Neural cell (in vitro differentiated cells): ENCODE results near the gene OAF. TPM values are rescaled to one million over a fixed set of nuclear protein-coding genes. Genes with fewer than 3 reads are reported as not detected.

Experiments used
- H2AFZ ChIP-seq: fragments of 200-600, 300-800 bp; sonication (generic), shearing (Covaris generic); 2 replicates; pipeline ENCODE4 v1.6.0; 2014; ENCODE audit warnings: low read depth, mild to moderate bottlenecking, antibody characterized with exemption, low read length, moderate library complexity
- H3F3A ChIP-seq: fragments of 200-600 bp; shearing (Covaris generic); 2 replicates; pipeline ENCODE4 v1.6.1; 2016; ENCODE audit warnings: mild to moderate bottlenecking, moderate library complexity, mixed read lengths, antibody characterized with exemption, low read length; ENCODE audit not compliant: insufficient read depth, poor library complexity, severe bottlenecking
- H3K27ac ChIP-seq: fragments of 200-600, 300-800 bp; sonication (generic), shearing (Covaris generic); 2 replicates; pipeline ENCODE4 v1.5.1; 2014; ENCODE audit warnings: mild to moderate bottlenecking, low read length, moderate library complexity
- H3K27me3 ChIP-seq: fragments of 300-800, 200-600 bp; sonication (generic), shearing (Covaris generic); 2 replicates; pipeline ENCODE4 v1.6.0; 2014; ENCODE audit warnings: mild to moderate bottlenecking, low read depth, low read length, moderate library complexity; ENCODE audit not compliant: insufficient read depth
- H3K36me3 ChIP-seq: fragments of 300-800, 200-600 bp; sonication (generic), shearing (Covaris generic); 2 replicates; pipeline ENCODE4 v1.5.1; 2014; ENCODE audit warnings: mild to moderate bottlenecking, antibody characterized with exemption, low read length, moderate library complexity; ENCODE audit not compliant: insufficient read depth
- H3K4me2 ChIP-seq: fragments of 300-800, 200-600 bp; sonication (generic), shearing (Covaris generic); 2 replicates; pipeline ENCODE4 v1.6.0; 2014; ENCODE audit warnings: mild to moderate bottlenecking, low read length
- H3K4me3 ChIP-seq: fragments of 300-800, 200-600 bp; sonication (generic), shearing (Covaris generic); 2 replicates; pipeline ENCODE4 v1.5.1; 2014; ENCODE audit warnings: mild to moderate bottlenecking, low read length, moderate library complexity
- H3K79me2 ChIP-seq: fragments of 200-600 bp; shearing (Covaris generic); replicated peaks from 2 replicates; pipeline ENCODE4 v1.6.0; 2014; ENCODE audit warnings: mild to moderate bottlenecking, low read length, moderate library complexity; ENCODE audit not compliant: insufficient read depth
- H3K9ac ChIP-seq: fragments of 300-800, 200-600 bp; sonication (generic), shearing (Covaris generic); 2 replicates; pipeline ENCODE4 v1.6.1; 2016; ENCODE audit warnings: mild to moderate bottlenecking, low read length, mixed read lengths
- H3K9me2 ChIP-seq: fragments of 200-600 bp; shearing (Covaris generic); 2 replicates; pipeline ENCODE4 v1.6.1; 2016; ENCODE audit warnings: mild to moderate bottlenecking, low read length, mixed read lengths; ENCODE audit not compliant: insufficient read depth
- H3K9me3 ChIP-seq: fragments of 200-600, 300-800 bp; sonication (generic), shearing (Covaris generic); 2 replicates; pipeline ENCODE4 v1.6.1; 2016; ENCODE audit warnings: mild to moderate bottlenecking, mixed run types, low read length, moderate library complexity, mixed read lengths
- H4K20me1 ChIP-seq: fragments of 200-600 bp; shearing (Covaris generic); 2 replicates; pipeline ENCODE4 v1.6.1; 2016; ENCODE audit warnings: mild to moderate bottlenecking, mixed run types; ENCODE audit not compliant: insufficient read depth
- EP300 ChIP-seq: fragments of 450-650 bp; conservative IDR thresholded peaks from 2 replicates; pipeline ENCODE4 v1.6.1; 2014; ENCODE audit warnings: antibody characterized with exemption, mild to moderate bottlenecking, moderate library complexity; ENCODE audit not compliant: poor library complexity, severe bottlenecking
- EZH2 ChIP-seq: fragments of 200-600, 300-800 bp; shearing (Covaris generic), sonication (generic); IDR thresholded peaks from 2 replicates; pipeline ENCODE4 v1.6.1; 2014; ENCODE audit warnings: antibody characterized with exemption, low read length, borderline replicate concordance, mild to moderate bottlenecking; ENCODE audit not compliant: insufficient read depth, poor library complexity, severe bottlenecking
- MXI1 ChIP-seq: fragments of 450-650 bp; conservative IDR thresholded peaks from 2 replicates; pipeline ENCODE4 v1.6.1; 2014; ENCODE audit warnings: antibody characterized with exemption, mild to moderate bottlenecking; ENCODE audit not compliant: poor library complexity, severe bottlenecking
- POLR2AphosphoS5 ChIP-seq: IDR thresholded peaks from 2 replicates; pipeline ENCODE4 v1.6.1; 2012
- RAD21 ChIP-seq: fragments of 450-650 bp; conservative IDR thresholded peaks from 2 replicates; pipeline ENCODE4 v1.6.1; 2014; ENCODE audit warnings: antibody characterized with exemption, mild to moderate bottlenecking, moderate library complexity
- SMC3 ChIP-seq: fragments of 450-650 bp; conservative IDR thresholded peaks from 2 replicates; pipeline ENCODE4 v1.6.1; 2014; ENCODE audit warnings: antibody characterized with exemption, mild to moderate bottlenecking, moderate library complexity; ENCODE audit not compliant: poor library complexity
- TAF1 ChIP-seq: IDR thresholded peaks from 2 replicates; pipeline ENCODE4 v1.6.1; 2012; ENCODE audit warnings: low read depth
- polyA plus RNA-seq: library from polyadenylated mRNA; depleted of rRNA; stranded (reverse); fragments of >200 nt; gene quantifications from 2 replicates; pipeline ENCODE4 v1.2.3, GENCODE V29; 2014
- TF ChIP-seq, protein P1 (sequence below): fragments of 450-650 bp; IDR thresholded peaks from 2 replicates; pipeline ENCODE4 v1.5.1; 2014; ENCODE audit warnings: antibody characterized with exemption, mild to moderate bottlenecking, moderate library complexity; ENCODE audit not compliant: poor library complexity, severe bottlenecking
- TF ChIP-seq, protein P2 (sequence below): IDR thresholded peaks from 2 replicates; pipeline ENCODE4 v1.6.1; 2012; ENCODE audit warnings: borderline replicate concordance

The OAF gene
- polyA plus RNA-seq, 1 donor from 2014 or later, result 0.97 TPM

DNA sequence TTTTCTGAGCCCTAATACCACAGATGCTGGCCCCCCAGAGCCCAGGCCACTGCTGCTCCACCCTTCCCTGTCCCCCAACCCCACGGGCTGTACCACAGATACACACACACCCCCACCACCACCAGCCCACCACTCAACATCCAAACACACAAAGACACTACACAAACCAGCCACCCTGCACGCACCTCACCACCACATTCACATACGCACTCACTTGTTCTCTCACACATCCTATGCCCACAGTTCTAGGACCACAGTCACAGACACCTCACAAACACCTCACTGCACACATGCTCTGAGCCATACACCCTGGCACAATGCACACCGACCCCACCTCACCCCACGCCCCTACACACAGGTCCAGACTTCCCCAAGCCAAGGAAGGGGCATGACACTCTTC, 22.5 kb upstream of the OAF start:
- Histone ChIP-seq H3K9me2 (no peaks in the 10 kb centered on the region), H2AFZ (no peak overlapping the region), H3K27ac (no peak overlapping the region), H3K36me3 (no peaks in the 10 kb centered on the region), H3K9me3 (no peaks in the 10 kb centered on the region), H3K27me3 (no peaks in the 10 kb centered on the region), H3K4me2 (no peak overlapping the region), H3K79me2 (no peaks in the 10 kb centered on the region), H3F3A (no peaks in the 10 kb centered on the region), H4K20me1 (no peaks in the 10 kb centered on the region), H3K9ac (no peak overlapping the region), H3K4me3 (no peak overlapping the region)
- TF ChIP-seq EP300, result no peak
- no peak for TF ChIP-seq SMC3
- TF ChIP-seq RAD21, result no peak
- TF ChIP-seq MXI1, result no peak
- TF ChIP-seq TAF1, result no peak
- no peak for TF ChIP-seq POLR2AphosphoS5
- TF ChIP-seq, protein P1, sequence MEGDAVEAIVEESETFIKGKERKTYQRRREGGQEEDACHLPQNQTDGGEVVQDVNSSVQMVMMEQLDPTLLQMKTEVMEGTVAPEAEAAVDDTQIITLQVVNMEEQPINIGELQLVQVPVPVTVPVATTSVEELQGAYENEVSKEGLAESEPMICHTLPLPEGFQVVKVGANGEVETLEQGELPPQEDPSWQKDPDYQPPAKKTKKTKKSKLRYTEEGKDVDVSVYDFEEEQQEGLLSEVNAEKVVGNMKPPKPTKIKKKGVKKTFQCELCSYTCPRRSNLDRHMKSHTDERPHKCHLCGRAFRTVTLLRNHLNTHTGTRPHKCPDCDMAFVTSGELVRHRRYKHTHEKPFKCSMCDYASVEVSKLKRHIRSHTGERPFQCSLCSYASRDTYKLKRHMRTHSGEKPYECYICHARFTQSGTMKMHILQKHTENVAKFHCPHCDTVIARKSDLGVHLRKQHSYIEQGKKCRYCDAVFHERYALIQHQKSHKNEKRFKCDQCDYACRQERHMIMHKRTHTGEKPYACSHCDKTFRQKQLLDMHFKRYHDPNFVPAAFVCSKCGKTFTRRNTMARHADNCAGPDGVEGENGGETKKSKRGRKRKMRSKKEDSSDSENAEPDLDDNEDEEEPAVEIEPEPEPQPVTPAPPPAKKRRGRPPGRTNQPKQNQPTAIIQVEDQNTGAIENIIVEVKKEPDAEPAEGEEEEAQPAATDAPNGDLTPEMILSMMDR, result no peak
- TF ChIP-seq, protein P2, sequence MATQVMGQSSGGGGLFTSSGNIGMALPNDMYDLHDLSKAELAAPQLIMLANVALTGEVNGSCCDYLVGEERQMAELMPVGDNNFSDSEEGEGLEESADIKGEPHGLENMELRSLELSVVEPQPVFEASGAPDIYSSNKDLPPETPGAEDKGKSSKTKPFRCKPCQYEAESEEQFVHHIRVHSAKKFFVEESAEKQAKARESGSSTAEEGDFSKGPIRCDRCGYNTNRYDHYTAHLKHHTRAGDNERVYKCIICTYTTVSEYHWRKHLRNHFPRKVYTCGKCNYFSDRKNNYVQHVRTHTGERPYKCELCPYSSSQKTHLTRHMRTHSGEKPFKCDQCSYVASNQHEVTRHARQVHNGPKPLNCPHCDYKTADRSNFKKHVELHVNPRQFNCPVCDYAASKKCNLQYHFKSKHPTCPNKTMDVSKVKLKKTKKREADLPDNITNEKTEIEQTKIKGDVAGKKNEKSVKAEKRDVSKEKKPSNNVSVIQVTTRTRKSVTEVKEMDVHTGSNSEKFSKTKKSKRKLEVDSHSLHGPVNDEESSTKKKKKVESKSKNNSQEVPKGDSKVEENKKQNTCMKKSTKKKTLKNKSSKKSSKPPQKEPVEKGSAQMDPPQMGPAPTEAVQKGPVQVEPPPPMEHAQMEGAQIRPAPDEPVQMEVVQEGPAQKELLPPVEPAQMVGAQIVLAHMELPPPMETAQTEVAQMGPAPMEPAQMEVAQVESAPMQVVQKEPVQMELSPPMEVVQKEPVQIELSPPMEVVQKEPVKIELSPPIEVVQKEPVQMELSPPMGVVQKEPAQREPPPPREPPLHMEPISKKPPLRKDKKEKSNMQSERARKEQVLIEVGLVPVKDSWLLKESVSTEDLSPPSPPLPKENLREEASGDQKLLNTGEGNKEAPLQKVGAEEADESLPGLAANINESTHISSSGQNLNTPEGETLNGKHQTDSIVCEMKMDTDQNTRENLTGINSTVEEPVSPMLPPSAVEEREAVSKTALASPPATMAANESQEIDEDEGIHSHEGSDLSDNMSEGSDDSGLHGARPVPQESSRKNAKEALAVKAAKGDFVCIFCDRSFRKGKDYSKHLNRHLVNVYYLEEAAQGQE, result no peak
- TF ChIP-seq EZH2, result no peak

DNA sequence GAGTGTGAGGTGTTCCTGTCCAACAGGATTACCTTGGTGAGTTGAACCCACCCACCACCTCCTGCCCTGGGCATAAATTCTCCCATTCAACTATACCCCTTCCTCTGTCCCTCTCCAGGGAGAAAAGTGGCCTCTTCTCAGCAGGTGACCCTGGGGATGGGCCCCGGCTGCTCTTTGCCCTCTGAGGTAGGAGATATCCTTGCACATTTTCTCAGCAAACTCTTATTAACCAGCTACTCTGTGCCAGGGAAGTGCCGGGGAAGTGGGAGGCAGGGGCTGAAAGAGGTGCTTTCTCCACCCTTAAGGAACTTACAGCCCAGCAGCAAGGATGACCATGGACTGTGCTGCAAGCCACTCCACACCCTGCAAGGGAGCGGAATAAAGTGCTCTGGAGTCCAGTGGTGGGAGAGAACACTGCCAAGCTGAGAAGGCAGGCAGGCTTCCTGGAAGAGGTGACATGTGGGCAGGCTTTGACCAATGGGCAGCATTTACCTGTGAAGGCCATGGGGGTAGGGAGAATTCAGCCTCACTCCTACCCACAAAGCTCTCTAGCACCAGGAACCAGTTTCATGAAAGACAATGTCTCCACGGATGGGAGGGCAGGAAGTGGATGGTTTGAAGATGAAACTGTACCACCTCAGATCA, 21.9 kb upstream of the OAF start:
- Histone ChIP-seq H3K4me3 (no peak overlapping the region), H3K27me3 (no peaks in the 10 kb centered on the region), H3F3A (no peaks in the 10 kb centered on the region), H3K36me3 (no peaks in the 10 kb centered on the region), H3K4me2 (no peak overlapping the region), H4K20me1 (no peaks in the 10 kb centered on the region), H3K9me2 (no peaks in the 10 kb centered on the region), H3K79me2 (no peaks in the 10 kb centered on the region), H2AFZ (no peak overlapping the region), H3K27ac (no peak overlapping the region), H3K9ac (no peak overlapping the region), H3K9me3 (no peaks in the 10 kb centered on the region)
- TF ChIP-seq POLR2AphosphoS5, result no peak
- TF ChIP-seq SMC3, result no peak
- TF ChIP-seq, protein P1, result no peak
- no peak for TF ChIP-seq RAD21
- TF ChIP-seq EZH2, result no peak
- TF ChIP-seq MXI1, result no peak
- TF ChIP-seq TAF1, result no peak
- TF ChIP-seq, protein P2, result no peak
- TF ChIP-seq EP300, result no peak
